Measurements from ENCODE around the gene MPL. TPM values are rescaled to one million over a fixed set of nuclear protein-coding genes. Genes with fewer than 3 reads are reported as not detected.
"Not testable (repeated sequence)": the region's sequence is repeated elsewhere in the genome, so short reads cannot be mapped to it uniquely, and the experiment has no call there.

The MPL gene
- polyA plus RNA-seq, 1 donor = 0.41 TPM

DNA sequence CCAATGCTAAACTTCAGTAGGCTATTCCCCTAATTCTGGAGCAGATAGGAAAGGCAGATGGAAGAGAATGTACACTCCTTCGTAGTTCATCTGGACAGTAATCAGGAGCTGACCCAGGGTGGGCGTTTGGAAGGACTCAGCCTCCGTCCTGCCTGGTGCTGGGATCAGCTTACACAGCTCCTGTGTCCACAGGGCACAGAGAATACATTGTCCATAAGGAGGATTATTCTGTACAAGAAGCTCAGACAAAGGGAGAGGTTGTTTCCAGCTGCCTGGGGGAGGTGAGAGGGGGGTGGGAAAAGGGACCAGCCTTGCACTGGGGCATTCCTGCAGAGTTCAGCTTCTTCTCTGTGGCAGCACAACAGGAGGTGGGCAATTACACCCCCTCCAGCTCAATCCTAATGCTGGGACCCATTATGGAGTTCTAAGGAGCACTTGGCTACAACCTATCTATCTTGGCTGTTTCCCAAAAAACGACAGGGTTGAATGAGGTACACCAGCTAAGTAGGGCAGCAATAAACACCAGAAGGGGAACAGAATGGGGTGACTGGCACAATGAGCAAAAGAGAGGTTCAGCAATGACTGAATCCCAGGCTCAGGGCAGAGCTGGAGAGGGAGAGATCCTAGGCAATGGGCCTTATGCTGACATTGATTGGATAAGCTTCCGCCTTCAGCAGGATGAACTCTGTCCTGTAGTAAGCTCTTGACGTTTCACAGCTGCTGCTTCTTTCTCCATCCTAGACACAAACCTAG is 44.6 kb downstream of the MPL start:
- no peak for DNase-seq

DNA sequence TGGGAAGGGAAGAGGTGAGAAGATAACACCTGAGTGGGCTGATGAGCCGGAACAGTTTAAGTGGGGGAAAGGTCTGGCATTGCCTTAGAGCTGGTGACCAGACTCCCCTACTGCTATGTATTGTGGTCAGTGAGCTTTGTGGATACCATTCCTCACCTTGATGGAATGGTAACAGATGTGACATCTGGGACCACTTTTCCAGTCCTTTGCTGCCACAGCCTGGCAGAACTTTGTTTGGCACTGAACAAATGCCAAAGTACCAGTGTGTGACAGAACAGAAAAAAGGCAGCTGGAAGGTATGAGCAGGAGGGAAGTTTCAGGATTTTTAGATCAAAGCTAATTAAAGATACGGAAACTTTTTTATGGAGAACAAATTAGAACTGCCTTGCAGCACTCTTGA is 45.8 kb downstream of the MPL start:
- DNase-seq = no peak

DNA sequence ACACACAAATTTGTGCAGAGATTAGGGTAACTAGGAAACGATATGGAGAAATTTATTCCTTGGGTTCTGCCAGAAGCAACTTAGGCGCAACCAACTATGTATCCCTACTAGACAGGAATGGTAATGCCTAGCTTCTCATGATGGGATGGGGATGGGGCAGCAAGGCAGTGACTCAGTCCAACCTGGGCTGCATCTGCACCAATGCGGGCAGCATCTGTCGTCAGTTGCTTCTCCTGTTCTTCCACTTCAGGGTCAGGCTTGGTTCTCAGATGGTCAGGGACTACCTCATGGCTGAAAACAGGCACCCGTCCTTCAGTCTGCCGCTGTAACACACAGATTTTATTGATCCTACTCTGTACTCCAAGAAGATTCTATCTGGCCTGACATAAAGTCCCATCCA is 49.1 kb downstream of the MPL start:
- no peak for DNase-seq

DNA sequence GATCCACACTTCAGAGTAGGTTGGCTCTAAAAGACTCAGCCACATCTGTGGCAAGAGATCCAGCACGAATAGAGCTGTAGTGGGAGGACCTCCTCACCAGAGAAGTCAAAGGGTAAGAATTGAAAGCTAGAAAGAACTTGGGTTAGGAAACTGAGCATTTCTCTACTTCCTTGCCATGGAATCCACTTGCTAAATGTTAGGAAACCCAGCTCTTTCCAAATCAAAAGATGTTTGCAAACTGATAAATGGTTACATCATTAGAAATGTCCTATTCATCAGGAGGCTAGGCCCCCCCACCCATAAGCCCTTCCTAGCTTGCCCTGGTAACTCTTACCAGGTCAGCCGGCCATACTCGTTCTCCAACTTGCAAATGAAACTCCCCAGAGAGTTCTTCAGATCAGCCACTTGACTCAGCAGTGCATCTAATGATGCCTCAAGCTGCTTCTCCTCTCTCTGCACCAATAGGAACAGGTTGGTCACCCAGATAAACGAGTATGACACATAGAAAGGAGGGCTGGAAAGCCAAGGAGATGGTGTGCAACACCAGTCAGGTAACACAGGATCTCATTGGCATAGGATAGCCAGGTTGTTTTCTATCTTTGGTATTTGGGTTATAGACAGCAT is 50.5 kb downstream of the MPL start:
- no peak for DNase-seq

DNA sequence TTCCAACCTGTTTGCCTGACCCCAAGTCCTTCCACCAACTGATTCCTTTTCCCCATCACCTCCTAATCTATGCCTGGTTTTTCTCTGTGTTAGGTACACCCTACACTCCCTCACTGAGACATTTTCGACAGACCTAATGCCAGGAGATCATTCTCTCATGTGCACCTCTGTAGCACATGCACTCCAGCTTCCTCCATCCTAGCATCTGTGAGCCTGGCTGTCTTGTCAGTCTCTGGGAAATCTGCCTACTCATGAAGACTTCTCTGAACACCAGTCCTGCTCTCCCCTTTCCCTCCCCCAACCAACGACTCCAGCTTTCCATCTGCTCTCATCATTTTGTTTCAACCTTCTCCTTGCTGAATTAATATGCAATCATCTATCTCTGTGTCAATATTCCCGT is 51.0 kb downstream of the MPL start:
- DNase-seq = no peak

DNA sequence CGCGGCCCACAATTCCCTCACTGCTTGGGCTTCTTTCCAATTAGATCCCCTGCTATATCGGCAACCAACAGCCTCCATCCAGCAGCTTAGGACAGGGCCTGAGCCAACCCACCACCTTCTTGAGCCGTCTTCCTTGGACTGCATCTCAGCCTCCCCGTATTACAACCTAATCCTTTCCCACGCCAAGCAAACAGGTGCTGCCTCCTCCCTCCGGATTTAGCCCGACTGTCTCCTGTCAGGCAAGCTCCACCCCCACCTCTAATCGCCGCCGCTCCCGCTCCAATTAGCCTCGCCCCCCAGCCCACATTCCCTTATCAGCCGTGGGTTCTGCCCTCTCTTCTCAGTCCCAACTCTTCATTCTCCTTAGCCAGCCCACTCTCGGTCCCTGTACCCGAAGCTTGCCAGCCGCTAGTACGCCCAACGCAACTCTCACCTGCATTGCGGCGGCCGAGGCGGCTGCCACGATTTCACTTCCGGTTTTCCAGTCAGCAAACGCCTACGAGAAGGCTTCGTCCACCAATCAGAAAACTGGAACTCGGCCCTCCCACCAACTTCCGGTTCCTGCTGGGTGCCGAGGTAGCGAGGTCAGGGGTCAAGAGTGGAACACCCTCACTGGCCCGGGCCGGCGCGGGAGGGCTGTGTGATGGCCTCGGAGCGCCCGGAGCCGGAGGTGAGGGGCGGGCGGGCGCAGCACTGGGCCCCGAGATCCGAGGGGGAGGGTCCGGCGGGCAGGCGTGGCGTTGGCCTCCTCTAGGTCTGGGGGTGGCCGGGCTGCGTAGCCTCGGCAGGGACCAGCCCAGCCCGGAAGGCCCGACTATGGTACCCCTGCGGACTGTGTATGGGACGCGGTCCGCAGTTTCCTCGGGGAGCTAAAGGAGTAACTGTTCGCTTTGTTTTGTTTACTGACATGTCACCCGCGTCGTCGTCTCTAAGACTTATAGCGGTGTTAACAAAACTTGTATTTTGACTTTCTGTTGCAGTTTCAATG is 52.0 kb downstream of the MPL start, which contains the start of the genes MED8 and SZT2:
TSS of gene MED8 (minus strand) at position 475 of the 988 bp plus-strand sequence. CDS start at position 439, 36 bp downstream.
TSS of gene SZT2 (plus strand) at position 574 of the 988 bp plus-strand sequence. CDS start at position 644, 70 bp downstream.
- DNase-seq = peak; percentile 95

DNA sequence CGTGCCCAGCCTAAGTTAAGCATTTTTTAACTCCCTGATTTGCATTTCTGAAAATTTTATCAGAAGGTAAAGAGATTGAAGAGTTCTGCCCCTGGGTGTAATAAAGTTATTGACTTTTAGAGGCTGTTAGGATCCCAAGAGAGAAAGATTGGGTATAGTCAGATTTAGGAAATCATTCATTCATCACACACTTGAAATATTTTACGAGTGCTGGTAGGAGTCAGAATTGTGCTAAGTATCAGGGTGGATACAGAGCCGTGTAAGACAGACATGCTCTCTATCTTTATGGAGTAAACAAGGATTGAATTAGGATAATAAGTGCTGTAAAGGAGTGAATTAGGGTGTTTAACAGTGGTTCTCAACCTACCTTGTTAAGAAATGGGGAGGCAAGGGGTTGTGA is 55.1 kb downstream of the MPL start:
- DNase-seq = no peak

DNA sequence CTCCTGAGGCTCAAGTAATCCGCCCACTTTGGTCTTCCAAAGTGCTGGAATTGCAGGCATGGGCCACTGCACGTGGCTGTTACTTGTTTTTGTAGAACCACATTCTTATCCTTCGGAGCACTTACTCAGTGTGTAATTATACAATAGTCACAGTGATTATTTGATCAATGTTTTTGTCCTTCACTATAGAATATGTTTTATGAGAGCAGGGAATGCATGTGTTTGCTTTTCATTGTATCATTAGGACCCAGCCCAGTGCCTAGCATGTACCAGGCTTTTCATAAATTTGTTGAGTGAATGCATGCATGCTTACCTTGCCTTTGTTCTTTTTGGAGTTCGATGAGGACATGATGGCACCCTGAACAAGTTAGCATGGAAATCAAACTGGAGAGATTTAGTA is 57.9 kb downstream of the MPL start:
- DNase-seq = no peak

DNA sequence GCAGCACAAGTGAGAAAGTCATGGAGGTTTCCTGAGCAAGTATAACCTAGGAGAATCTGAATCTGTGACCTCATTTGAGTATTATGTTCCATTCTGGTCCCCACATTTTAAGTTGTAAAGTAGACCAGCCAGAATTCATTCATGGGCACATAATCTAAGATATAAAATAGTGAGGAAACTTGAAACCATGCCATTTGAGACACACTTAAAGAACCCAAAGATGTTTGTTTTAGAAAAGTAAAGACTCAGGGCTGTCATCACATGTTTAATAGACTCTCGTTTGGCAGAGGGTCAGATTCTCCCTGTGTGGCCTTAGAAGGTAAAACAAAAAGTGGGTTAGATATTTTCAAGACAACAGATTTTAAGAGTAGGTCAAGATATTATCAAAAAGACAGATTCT is 58.4 kb downstream of the MPL start:
- no peak for DNase-seq

DNA sequence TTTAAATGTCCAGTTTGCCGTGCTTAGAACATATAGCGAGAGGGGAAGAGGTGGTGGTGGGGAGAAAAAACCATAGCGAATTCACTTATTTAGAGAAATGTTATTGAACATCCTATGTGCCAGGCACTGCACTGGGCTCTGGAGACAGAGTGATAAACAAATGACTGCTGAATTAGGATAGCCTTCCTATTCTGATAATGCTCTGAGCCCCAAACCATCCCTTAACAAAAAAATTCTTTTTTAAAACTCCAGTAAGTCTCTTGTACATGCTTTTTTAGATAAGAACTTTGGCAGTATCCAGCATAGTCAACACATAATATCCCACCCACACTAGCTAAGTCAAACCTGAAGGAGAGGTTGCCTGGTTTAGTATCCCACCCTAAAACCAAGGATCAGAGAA is 60.6 kb downstream of the MPL start:
- DNase-seq = no peak

DNA sequence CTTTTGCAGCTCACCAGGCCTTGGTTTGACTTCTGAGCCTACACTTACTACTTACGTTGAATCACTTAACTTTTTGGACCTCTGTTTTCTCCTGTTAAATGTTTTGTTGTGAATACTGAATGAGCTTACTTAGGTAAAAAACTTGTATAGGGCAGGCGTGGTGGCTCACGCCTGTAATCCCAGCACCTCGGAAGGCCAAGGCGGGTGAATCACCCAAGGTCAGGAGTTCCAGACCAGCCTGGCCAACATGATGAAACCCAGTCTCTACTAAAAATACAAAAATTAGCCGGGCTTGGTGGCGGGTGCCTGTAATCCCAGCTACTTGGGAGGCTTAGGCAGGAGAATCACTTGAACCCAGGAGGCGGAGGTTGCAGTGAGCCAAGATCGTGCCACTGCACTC is 62.8 kb downstream of the MPL start:
- not testable (repeated sequence) for DNase-seq

DNA sequence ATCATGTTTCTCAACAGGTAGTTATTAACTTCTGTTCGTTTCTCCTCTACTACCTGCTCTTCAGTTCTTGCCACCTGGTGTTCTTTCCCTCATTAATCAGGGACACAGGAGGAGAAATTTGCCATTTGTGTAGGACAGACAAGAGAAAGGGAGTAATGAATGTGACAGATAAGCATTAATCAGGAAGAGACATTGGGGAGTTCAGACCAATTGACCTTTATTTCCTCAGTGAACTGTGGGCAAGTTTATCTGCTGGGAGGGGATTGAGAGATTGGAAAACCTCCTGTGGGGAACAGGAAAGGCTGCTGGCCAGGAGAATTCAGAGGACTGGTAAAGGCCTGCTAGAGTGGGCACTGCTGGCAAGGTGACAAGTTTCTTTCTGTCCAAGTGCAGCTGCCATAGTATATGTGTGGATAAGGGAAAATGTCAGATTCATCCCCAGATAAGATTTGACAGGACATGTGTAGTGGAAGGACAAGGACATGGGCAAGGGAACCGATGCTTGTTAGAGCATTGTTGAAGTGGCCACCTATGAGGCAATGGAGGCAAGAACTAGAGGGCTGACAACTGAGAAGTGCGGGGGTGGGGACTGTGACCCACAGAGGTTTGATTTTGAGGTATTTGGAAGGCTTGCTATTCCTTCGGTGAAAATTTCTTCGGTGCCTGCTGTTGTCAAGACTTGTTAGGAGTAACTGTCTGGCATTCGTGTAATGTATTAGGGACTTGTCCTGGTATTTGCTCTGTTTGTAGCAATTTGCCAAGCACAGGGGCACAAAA is 64.7 kb downstream of the MPL start:
- no peak for DNase-seq

Other genes starting within 250 kb of the MPL start
- 35.1 TPM for gene EBNA1BP2, start 165.5 kb upstream of the MPL start, polyA plus RNA-seq (ENCODE audit: insufficient read length)
- gene CFAP57, start 165.5 kb upstream of the MPL start, polyA plus RNA-seq (ENCODE audit: insufficient read length) = 0.41 TPM
- not detected for gene TMEM125, start 67.8 kb upstream of the MPL start, polyA plus RNA-seq (ENCODE audit: insufficient read length)
- not detected for gene C1orf210, start 52.2 kb upstream of the MPL start, polyA plus RNA-seq (ENCODE audit: insufficient read length)
- 55.3 TPM for gene TIE1, start 36.8 kb upstream of the MPL start, polyA plus RNA-seq (ENCODE audit: insufficient read length)
- gene CDC20, start 21.2 kb downstream of the MPL start, polyA plus RNA-seq (ENCODE audit: insufficient read length) = 15.2 TPM
- 40.4 TPM for gene ELOVL1, start 30.2 kb downstream of the MPL start, polyA plus RNA-seq (ENCODE audit: insufficient read length)
- 26.9 TPM for gene MED8, start 52.0 kb downstream of the MPL start, polyA plus RNA-seq (ENCODE audit: insufficient read length)
- gene SZT2, start 52.1 kb downstream of the MPL start, polyA plus RNA-seq (ENCODE audit: insufficient read length) = 19.6 TPM
- gene HYI, start 116.1 kb downstream of the MPL start, polyA plus RNA-seq (ENCODE audit: insufficient read length) = 23.4 TPM
- 29.2 TPM for gene PTPRF, start 193.1 kb downstream of the MPL start, polyA plus RNA-seq (ENCODE audit: insufficient read length)

All from hindlimb muscle (tissue), 1 donor.